Embryonic facial prominence (tissue), 1 donor: ENCODE results near the gene NDRG2.

Experiments
- DNase-seq: peaks from one replicate; pipeline ENCODE4 v3.0.0-alpha.2; 2016; ENCODE audit errors: extremely low spot score

NDRG2 gene

DNA sequence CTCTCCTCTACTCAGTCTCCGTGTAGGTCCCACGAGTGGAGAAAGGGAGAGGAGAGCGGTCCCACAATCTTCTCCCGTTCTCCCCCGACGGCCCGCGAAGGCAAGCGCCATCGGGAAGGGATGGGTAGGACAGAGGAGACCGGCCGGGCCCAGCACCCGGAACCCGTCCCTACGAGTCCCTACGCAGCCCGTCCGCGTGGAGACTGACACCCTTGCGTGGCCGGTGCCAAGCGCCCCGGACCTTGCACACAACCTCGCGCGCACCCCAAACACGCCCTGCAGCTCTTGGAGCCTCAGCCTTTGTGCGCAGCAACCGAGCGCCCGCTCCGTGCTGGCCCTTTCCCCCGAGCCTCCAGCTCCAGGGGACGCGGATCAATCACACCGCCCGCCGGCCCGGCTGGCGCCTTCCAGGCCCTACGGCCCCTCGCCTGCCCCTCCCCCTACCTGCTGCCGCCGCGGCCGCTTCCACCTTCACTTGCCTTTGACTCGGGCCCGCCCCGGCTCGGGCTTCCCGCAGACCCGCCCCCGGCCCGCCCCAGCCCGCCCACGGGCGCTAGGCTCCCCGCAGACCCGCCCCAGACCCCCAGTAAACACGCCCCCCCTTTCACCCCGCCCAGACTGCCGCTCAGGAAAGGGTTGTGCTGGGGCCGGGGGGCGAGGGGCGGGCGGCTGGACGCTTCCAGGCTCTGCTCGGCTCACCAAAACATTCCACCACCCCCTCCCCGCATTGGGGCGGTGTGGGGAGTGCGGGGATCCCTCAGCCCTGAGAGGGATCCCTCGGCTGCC is at the start of gene NDRG2:
TSS of gene NDRG2 (minus strand) at position 477 of the 786 bp plus-strand sequence. CDS start 1,746 bp downstream, outside the sequence.
- DNase-seq: peak; percentile 27

DNA sequence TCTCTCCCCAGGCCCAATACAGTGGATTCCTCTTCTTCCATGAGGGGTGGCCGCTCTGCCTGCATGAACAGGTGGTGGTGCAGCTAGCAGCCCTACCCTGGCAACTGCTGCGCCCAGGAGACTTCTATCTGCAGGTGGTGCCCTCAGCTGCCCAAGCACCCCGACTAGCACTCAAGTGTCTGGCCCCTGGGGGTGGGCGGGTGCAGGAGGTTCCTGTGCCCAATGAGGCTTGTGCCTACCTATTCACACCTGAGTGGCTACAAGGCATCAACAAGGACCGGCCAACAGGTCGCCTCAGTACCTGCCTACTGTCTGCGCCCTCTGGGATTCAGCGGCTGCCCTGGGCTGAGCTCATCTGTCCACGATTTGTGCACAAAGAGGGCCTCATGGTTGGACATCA is 49.1 kb upstream of the NDRG2 start:
- DNase-seq: no peak

DNA sequence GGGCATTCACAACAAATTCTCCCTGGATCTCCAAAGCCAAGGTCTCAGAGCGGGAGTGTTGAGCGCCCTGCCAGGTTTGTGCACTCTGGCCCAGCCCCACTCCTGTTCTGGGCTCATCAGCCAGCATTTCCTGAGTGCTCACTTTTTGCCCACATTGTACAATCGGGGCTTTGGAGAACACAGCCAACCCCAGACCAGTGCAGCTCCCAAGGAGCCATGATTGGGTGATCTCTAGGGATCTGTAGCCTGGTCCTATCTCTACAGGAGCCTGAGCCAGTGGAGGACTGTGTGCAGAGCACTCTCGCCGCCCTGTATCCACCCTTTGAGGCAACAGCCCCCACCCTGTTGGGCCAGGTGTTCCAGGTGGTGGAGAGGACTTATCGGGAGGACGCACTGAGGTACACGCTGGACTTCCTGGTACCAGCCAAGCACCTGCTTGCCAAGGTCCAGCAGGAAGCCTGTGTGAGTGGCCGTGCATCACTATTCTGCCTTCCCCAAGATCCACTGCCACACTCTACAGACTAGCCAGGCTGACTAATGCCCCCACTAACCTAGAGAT is 48.0 kb upstream of the NDRG2 start:
- DNase-seq: no peak

DNA sequence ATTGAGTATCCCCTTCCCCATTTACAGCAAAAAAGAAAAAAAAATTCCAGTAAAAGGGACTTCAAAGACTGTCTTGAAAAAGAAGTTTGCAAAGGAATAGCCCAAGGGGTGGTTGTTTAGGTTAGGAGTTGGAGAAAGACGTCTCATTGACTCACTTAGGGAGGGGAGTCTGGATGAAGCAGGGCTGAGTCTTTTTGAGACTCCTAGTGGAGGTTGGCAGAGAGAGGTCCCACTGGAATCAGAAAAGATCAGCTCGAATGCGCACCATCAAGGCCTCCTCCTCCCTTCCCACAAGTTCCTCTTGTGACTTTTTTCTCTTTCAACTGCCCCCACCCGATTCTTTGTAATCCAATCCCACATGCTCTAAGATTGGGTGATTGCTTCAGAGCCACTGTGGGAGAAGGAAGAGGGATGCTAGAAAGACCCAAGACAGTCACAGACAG is 47.2 kb upstream of the NDRG2 start:
- peak; percentile 52 for DNase-seq

DNA sequence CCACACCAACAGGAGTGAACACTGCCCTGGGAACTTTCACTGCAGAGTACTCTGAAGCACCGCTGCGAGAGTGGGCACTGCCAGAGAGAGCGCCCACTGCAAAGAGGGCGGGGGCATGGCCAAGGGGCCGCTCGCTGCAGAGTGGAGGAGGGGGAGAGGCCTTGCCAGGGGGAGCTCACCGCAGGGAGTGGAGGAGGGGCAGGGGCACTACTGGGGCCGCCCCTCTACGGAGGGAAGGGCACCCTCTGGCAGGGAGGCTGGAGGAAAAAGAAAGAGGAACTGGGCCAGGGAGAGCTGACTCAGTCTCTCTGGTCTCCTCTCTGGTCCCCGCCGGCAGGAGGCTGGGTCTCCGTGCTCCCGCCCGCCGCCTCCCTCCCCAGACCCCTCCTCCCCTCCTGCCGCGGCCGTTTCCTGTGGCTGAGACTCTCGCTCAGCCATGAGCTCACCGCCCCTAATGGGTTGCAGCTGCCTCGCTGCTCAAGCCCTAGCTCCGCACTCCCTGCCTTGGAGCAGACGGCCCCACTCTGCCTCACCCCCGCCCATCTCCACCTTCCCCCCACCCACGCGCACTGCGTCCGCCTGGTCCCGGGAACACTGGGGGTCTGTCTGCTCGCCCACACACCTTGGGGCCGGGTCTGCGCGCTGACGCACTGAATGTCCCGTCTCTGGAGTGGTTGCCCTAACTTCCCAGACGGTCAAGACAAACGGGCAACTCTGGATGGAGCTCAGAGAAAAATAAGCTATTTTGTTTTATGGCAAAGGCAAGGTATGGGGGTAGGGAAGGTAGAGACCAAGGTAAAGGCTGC is 46.6 kb upstream of the NDRG2 start:
- DNase-seq: peak; percentile 95

DNA sequence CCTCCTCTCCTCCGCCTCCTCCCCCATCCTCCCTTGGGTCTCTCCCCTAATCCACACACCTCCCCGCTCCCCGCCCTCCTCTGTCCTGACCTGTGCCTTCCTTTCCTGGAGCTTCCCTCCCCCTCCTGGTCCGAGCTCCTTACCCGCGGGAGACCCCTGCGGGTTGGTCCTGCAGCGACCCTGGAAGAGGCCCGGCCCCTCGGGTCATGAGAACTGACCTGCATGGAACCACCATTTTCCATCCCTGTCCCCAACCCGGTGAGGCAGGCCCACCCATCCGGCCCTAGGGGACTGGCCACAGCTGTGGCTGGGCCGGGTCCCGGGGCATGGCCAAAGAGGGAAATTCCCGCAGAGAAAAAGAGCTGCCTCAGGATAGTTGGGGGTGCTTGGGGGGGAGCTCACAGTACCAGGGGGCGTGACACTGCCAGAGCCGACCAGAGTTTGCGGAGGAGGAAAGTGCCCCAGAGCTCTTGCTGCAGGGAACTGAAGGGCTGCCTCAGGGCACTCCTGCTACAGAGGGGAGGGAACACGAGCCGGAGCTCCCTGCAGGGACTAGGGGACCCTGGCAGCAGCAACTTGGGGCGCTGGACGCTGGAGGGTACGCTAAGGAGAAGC is 45.9 kb upstream of the NDRG2 start:
- DNase-seq: peak; percentile 47

DNA sequence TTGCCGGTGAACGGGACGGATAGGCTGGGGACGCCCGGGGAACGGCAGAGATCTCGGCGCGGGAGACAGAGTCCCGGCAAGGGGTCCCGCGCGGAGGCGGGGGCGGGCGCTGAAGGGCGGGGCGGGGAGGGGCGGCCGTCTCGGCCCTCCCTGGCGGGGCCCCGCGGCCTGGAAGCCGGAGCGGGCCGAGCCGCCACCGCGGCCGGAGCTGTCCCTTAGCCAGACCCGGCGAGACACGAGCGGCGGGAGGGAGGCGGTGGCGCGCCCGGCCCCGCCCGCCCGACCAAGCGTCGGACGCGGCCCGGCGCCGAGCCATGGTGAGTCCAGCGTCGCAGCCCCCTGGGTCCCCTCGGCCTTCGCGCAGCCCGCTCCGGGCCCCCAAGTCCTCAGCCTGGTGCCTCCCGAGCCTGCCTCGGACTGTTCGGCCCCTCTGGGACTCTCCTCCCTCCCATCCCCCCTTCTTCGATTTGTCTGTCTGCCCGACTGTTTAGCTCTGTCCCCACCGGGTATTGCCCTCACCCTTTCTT is 45.3 kb upstream of the NDRG2 start, which contains the start of gene ARHGEF40:
TSS of gene ARHGEF40 (plus strand) at position 222 of the 527 bp plus-strand sequence. CDS start at position 315, 93 bp downstream.
- DNase-seq: peak; percentile 36

DNA sequence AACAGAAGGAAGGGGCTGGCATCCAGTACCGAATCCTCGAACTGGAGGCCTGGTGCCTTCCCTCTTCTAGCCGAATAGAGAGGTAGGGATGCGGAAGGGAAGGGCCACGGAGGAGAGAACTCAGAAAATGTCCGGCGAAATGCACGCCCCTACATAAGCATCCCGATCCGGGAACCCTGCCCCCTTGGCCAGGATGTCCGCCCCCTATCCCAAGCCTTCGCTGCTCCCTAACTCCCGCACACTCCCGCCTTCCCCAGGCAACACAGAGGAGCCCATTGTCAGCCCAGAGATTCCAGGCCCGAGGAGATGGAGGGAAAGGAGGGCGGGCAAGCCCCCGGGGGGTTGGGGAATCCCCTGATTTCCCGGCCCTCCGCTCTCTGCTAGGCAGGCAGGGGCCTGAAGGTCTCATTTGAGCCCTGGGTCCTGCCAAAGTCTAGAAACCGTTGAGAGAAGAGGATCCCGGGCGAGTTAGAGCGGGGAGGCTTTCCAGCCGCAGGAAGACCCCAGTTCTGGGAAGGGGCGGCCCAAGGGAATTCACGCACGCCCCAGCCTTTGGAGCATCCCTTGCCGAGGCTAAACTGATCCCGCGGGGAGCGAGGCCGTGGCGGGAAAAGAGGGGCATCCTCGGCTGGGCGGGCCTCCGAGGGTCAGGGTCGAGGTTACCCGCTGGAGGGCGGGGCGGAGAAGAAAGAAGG is 44.7 kb upstream of the NDRG2 start:
- DNase-seq: peak; percentile 51

DNA sequence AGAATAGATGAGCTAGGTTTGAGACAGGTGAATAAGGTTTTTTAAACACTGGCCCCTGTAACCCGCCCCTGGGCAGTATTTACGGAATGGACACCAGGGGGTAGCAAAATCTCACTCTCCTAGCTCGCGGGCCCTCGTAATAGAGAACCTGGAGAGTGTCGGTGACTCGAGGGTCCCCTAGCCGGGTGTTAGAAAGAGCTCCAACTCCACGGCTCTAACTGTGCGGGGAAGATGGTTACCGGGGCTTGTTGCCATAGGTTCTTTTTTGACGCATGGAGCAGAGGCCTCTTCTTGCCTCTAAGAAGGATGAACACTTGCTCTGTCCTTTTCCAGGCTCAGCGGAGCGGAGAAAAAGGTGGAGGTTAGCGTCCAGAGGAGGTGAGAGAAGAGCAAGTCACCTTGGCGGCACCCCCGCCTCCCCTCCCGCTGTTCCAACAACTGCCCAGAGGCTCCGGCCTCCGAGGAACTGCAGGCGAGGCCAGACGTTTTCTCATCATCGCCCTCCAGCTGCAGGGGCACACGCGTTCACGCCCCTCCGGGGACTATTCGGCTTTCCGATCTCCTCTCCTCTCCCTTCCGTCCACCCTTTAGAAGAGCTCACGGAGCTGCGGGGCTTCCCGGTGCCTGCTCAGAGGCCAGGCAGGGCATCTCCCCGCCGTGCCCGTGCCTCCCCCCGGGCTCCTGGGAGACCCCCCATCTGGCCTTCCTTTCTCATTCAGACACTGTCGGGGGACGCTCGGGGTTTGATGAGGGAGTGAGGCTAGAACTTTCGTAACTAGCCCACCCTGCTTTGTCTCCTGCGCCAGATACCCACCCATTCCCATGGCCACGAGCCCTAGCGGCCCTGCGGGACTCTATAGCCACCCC is 43.9 kb upstream of the NDRG2 start:
- peak; percentile 48 for DNase-seq

DNA sequence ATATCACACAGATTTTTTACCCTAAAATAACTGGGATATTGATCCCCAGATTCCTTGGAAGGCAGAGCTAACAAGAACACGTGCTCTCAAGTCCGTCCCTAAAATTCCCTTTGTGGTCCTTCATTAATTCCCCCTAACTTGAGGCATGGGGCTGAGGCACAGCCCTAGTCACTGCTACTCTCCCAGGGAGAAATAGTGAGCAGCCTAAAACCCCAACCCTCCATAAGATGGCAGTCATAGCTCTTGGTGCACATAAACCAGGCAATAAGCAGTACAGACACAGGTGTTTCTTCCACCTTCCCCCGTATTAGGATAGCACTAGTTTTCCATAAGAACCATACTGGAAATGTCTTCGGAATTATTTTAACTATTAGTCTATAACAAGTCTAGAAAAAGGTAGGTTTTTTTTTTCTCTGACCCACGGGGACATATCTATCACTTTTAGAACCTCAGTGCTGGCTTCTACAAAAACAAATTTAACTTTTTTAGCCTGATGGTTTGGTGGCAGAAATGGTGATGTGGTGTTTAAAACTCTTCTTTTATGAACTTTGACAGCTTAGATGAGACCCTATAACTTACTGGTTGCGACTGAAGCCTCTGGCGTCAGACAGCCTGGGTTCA is 42.1 kb upstream of the NDRG2 start:
- no peak for DNase-seq

DNA sequence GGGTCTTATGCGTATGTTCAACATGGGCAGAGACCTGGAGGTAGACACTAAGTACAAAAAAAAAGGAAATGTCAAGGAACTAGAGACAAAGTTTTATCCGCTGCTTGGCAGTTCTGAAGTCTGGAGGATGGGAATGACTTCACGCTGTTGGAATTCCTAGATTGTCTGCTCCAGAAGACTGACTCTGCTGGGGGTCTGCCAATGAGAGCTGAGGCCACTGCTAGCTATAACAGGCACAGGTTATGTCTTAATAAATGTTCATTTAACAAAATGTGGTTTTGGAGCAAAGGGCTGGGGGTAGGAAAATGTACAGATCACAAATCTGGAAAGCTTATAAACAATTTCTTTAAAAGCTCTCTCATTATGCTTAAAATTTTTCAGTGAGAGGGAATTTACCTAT is 38.6 kb upstream of the NDRG2 start:
- no peak for DNase-seq

DNA sequence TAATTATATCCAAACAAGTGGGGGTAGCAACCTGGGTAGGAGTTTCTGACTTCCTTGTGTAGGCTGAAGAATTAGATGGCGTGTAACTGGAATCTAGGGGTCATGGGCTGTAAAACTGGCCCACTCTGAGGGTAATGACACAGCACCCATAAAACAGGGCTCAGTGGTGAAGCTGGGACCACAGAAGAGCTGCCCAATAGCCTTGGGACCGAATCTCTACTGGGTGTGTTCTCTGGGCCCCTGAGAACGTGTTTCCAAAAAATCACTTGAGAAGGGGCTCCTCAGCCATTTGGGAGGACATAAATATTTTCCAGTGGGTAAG is 36.4 kb upstream of the NDRG2 start:
- no peak for DNase-seq

DNA sequence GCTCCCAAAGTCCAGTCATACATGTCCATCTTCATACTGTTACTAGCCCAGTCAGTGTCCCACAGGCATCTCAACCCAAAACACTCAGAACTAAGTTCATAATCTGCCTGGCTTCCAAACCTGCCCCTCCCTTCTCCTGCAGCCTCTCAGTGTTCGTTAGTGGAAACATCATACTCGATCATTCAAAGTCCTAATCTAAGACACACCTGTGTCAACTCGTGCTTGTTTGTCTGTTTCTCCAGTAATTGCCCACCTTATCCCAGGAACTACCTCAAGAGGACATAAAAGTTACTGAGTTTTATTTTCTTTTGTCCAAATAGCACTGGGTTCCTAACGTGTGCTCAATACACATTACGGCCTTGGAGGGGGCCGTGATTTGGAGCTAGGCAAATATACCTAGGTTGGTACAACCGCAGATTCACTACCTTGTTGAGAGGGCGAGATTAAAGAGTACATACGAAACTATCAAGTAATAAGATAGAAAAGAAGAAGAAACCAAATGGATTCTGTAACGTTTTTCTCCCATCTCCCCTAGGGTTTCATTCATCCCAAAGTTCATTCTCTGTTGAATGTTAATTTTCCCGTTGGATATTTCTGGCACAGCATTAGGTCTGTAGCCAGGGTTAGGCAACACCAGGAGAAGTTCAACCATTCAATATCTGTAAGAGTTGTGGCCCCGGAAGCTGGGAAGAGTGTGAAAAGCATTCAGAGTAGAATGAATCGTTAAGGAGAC is 35.9 kb upstream of the NDRG2 start:
- no peak for DNase-seq

DNA sequence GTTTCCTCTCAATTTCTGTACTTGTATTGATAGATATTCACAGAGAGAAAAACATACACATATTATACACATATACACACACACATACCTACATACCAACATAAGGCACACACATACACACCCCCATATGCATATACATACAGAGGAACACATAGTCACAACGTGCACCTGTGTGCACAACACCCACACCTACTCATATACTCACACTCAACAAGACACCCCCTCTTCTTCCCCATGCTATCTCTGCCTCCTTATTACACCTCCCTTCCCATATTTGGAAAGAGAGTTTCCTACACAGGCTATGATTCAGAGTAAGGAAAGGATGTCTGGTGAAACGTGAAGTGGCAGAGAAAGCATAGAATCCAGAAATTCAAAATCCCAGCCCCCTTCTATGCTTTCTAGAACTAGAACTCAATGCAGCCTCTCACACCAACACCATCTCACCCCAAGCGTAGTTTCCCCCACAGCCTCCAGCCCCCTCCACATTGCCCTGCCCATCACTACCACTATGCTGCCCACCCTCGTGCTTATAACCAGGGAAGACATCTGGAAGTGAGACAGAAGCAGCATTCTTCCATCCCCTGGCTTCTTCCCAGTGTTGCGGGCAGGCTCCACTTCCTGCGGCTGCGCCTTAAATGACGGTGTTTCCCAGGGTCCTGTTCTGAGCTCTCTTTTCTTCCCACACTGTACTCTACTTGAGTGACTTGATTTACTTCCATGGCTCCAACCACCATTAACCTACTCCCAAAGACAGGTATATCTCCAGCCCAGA is 35.2 kb upstream of the NDRG2 start:
- DNase-seq: no peak

DNA sequence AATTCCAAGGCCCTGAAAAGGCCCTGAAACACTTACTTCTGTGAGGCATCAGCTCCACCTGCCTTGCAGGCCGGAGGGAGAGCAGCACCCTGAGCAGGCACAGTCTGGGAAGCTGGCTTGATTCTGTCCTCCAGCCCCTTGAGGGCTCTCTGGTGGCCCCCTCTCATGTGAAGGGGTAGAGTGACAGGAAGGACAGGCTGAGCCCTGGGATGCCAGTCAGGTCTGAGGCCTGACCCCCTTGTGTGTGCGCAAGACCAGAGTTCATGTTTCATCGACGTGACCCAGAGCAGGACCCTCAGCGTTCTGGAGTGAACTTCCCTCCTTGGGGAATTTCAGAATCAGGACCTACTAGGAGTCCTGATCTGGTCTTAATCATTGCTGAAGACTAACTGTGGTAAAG is 34.0 kb upstream of the NDRG2 start:
- no peak for DNase-seq

DNA sequence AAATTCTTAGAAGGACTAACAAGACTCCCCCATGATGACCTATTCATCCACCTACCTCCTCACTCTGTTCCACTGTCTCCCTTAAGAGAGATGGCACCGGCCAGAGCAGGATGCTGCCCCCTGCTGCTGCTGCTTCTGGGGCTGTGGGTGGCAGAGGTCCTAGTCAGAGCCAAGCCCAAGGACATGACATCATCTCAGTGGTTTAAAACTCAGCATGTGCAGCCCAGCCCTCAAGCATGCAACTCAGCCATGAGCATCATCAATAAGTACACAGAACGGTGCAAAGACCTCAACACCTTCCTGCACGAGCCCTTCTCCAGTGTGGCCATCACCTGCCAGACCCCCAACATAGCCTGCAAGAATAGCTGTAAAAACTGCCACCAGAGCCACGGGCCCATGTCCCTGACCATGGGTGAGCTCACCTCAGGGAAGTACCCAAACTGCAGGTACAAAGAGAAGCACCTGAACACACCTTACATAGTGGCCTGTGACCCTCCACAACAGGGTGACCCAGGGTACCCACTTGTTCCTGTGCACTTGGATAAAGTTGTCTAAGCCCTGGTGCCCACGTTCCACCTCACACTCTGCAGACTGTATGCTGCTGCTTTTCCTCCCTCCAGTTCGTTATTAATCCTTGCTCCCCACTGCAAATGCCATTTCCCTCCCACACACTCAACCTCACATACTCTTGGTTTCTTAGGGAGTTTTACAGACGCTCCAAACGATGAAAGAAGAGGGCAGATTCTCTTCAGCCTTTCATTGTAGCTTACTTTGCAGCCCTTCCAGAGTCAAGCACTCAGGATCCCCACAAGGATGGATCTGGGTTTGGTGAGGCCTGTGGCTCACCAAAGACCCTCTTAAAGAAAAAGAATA is 33.2 kb upstream of the NDRG2 start, which contains the start of gene RNASE8:
TSS of gene RNASE8 (plus strand) at position 20 of the 873 bp plus-strand sequence. CDS start at position 91, 71 bp downstream.
- DNase-seq: no peak

DNA sequence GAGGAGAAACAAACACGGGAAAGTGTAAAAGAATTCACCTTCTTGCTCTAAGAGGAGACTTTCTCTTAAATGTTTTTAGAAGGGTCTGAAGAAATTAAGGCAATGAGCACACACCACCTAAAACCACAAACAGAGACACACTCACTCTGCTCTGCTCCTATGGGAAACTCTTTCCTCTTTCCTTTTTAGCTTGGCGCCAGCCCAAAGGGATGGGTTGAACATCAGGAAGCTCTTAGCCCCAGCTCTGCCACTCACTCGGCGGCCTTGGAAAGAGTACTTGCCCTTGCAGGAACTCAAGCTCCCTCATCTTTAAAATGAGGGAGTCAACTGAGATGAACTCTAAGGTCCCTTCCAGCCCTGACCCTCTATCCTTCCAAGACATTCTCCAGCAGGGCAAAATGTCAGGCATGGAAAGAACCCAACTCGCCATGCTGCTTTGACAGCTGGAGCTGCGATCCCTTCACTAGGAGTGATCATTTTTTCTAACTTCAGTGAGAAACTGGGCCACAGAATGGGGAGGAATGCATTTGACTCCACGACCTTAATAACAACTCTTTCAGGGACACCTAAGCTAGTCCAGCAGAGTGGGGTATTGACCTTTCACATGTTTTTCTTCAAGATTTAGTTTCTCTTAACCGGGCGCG is 31.8 kb upstream of the NDRG2 start:
- DNase-seq: no peak
